Subcutaneous abdominal adipose tissue (tissue), 5 donors: Measurements from ENCODE around the gene THAP4.
A peak's percentile ranks its signal among the peaks of the same experiment; 100 is the strongest.

Experiments
- H3K27ac ChIP-seq: one replicate; pipeline ENCODE4 v1.7.0; 2013; ENCODE audit warnings: low read depth, mild to moderate bottlenecking, inconsistent platforms, low read length, moderate library complexity
- H3K27me3 ChIP-seq, 5 donors: one replicate each; pipeline ENCODE4 v1.7.0; 2013; ENCODE audit warnings: low read length in 5 of 5, inconsistent platforms in 1 of 5; ENCODE audit not compliant: control insufficient read depth in 5 of 5, insufficient read depth in 4 of 5
- H3K36me3 ChIP-seq, 5 donors: one replicate each; pipeline ENCODE4 v1.7.0; 2013; ENCODE audit warnings: low read length in 5 of 5; ENCODE audit not compliant: control insufficient read depth in 5 of 5, insufficient read depth in 5 of 5
- H3K4me1 ChIP-seq, 5 donors: one replicate each; pipeline ENCODE4 v1.7.0; 2013; ENCODE audit warnings: low read length in 5 of 5, mild to moderate bottlenecking in 3 of 5, moderate library complexity in 1 of 5; ENCODE audit not compliant: control insufficient read depth in 5 of 5, insufficient read depth in 5 of 5
- H3K4me3 ChIP-seq, 5 donors: one replicate each; pipeline ENCODE4 v1.7.0; 2013; ENCODE audit warnings: low read length in 5 of 5, low read depth in 1 of 5
- H3K9ac ChIP-seq, 5 donors: one replicate each; pipeline ENCODE4 v1.7.0; 2013; ENCODE audit warnings: low read length in 5 of 5, mild to moderate bottlenecking in 4 of 5, moderate library complexity in 3 of 5
- H3K9me3 ChIP-seq, 5 donors: one replicate each; pipeline ENCODE4 v1.7.0; 2013; ENCODE audit warnings: low read length in 5 of 5; ENCODE audit not compliant: control insufficient read depth in 5 of 5
- donor health status: healthy.
- donor health status: healthy.
- donor health status: healthy.
- donor health status: healthy.
- donor health status: healthy.

Gene THAP4

DNA sequence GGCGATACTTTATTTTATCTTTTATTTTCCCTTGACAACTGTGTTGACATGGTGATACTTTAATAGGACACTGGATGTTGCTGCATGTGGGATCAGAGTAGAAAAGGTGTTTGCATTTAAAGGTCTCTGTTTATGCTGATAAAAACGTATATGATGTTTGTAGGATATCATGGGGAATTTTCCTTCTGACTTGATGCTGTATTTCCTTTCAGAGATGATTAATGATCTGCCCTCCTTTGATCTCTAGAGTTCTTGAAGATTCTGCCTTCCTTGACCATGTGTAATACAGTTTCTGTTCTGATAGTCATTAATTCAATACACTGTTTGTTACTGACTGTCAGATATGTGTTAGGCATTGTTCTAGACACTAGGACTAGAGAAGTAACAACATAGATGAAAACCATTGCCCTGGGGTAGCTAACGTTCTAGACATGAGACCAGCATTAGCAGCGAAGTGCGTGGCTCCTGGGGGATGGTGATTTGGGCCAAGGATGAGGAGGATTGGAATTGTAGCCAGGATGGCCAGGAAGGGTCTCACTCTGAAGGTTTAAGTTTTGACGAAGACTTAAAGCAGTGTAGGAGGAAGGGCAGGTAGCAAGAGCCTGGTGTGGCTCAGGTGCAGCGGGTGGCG lies 3.3 kb upstream of the THAP4 start:
- Histone ChIP-seq H3K36me3 (peaks cover 0 to 6% (median 0%) of the 10 kb centered on the region in 5 donors), H3K4me3 (no peak overlapping the region), H3K27ac (no peak overlapping the region), H3K9ac (peak overlapping the region in 1 of 5 donors; percentile 32), H3K9me3 (no peaks in the 10 kb centered on the region), H3K4me1 (peaks cover 5 to 39% (median 31%) of the 10 kb centered on the region in 5 donors), H3K27me3 (no peaks in the 10 kb centered on the region)

DNA sequence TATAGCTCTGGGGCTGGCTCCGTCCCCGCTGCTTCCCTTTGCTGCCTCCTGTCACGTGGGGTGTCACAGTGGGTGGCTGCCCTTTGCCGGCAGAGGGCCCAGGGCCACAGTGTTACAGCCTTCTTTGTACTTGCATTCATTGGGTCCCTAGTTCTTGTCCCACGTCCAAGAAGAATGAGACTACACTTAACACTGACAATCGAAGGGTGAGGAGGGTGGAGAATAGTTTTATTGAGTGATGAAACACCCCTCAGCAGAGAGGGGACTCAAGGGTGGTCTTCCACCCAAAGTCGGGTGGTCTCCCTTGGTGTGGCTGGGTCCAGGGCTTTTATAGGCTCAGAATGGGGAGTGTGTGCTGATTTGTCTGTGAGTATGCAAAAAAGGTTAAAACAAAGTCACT lies 2.4 kb upstream of the THAP4 start:
- Histone ChIP-seq H3K4me3 (peak overlapping the region in 1 of 5 donors; percentile 6), H3K27ac (no peak overlapping the region), H3K4me1 (peaks cover 5 to 42% (median 32%) of the 10 kb centered on the region in 5 donors), H3K9ac (no peak overlapping the region), H3K9me3 (no peaks in the 10 kb centered on the region), H3K36me3 (peaks cover 0 to 4% (median 0%) of the 10 kb centered on the region in 5 donors), H3K27me3 (no peaks in the 10 kb centered on the region)

DNA sequence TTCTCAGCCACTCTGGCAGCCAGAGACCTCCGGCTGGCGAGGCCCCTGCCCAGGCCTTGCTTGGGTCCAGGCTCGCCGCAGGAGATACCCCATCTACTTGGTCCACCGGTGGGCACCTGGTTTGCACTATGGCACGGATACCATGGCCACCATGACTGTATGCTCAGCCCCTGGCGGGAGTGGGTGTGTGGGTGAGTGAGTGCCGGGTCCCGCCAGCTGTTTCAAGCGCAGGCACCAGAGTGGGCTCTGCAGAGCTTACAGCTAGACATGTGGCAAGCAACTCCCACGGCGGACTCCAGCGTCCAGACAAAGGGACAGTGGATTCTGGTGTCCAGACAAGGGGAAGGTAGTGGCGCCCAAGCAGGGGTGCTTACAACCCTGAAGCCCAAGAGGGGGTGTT lies 2.0 kb upstream of the THAP4 start:
- Histone ChIP-seq H3K27me3 (no peaks in the 10 kb centered on the region), H3K36me3 (peaks cover 0 to 4% (median 0%) of the 10 kb centered on the region in 5 donors), H3K9ac (peak overlapping the region in 3 of 5 donors; percentile 61 to 96 (median 86)), H3K4me1 (peaks cover 5 to 42% (median 32%) of the 10 kb centered on the region in 5 donors), H3K4me3 (peak overlapping the region in 3 of 5 donors; percentile 6 to 98 (median 95)), H3K27ac (no peak overlapping the region), H3K9me3 (no peaks in the 10 kb centered on the region)

DNA sequence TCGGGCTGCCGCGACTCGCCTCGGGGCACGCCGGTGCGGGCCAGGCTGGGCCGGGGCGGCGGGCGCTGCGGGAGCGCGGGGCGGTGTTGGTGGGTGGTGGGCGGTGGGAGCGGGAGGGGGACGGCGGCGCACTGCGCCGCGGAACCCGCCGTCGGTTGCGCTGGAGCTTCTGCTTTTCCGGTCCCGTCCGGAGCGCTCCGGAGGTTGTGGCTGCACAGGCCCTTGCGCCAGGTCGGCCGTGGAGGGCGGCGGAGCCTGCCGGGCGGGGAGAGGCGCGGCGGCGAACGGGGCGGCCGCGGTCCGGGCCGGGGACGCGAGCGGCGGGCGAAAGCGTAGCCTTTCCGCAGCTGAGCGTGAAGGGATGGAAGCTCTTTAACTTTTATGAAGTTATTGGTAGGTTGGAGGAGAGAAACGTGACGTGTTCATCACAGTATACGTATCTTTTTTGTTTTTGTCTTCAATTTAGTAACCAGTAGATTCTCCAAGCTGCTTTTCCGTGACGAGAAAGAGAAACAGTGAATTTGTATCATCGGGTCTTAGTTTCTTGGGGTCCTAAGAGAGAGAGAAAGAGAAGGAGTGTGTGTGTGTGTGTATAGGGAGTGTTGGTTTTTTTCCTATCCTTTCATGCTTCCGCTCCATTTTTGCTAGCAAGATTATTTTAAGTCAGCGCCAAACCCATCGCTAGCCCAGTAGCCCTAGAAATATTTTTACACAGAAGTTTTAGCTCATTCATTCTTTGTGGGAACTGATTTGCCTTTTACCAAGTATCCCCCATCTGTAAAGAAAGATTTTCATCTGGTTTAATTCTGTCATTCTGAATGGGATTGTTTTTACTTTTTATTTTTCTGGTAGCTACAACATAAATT lies 1.1 kb upstream of the THAP4 start:
- peak overlapping the region; percentile 85 for H3K27ac ChIP-seq
- H3K4me1 ChIP-seq: peaks cover 5 to 42% (median 32%) of the 10 kb centered on the region in 5 donors
- H3K9ac ChIP-seq: peak overlapping the region; percentile 59 to 96 (median 86)
- peak overlapping the region; percentile 78 to 98 (median 93) for H3K4me3 ChIP-seq
- H3K36me3 ChIP-seq: peaks cover 0 to 13% (median 8%) of the 10 kb centered on the region in 5 donors
- H3K9me3 ChIP-seq: no peaks in the 10 kb centered on the region
- no peaks in the 10 kb centered on the region for H3K27me3 ChIP-seq

DNA sequence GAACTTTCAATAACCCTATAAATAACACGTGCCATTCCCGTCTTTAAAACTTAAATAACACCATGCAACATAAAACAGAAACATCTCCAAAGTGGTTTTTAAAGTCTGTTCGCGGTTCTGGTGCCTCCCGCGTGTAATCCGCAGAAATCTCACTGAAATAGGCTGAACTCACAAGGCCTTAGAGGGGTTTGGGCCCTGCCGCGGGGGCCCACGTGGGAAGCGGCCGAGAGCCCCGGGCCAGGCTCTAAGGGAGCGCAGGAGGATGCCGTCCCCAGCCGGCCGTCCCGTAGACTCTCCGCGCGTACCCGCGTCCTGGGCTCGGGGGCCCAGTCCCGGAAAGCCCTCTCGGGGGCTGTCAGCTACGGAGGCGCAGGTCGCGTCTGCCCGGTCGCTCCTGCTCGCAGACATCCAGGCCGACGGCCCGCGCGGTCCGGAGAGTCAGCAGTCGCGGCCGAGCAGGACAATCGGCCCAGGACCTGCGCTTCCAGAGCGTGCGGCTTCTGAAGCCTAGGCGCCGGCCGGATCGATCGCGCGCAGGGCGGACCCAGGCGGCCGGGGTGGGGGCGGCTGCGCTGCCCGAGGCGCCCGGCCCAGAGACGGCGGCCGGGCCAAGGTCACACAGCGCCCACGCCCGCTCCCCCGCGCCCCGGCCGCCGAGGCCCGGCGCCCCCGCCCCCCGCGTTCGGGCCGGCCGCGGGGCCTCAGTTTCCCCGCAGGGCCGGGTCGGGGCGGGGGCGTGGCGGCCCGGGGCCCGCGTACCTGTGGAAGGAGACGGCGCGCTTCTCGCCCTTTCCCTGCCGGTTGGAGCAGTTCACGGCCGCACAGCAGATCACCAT lies 558 bp downstream of the THAP4 start:
- Histone ChIP-seq H3K4me3 (peak overlapping the region; percentile 33 to 98 (median 93)), H3K36me3 (peaks cover 0 to 29% (median 21%) of the 10 kb centered on the region in 5 donors), H3K4me1 (peaks cover 5 to 38% (median 31%) of the 10 kb centered on the region in 5 donors), H3K27me3 (no peaks in the 10 kb centered on the region), H3K27ac (peak overlapping the region; percentile 86), H3K9me3 (no peaks in the 10 kb centered on the region), H3K9ac (peak overlapping the region; percentile 63 to 89 (median 78))

- Histone ChIP-seq H3K9me3 (no peaks in the 10 kb centered on the region), H3K4me1 (peaks cover 5 to 37% (median 31%) of the 10 kb centered on the region in 5 donors), H3K36me3 (peaks cover 0 to 31% (median 26%) of the 10 kb centered on the region in 5 donors), H3K4me3 (peak overlapping the region; percentile 33 to 98 (median 93)), H3K9ac (peak overlapping the region; percentile 63 to 89 (median 78)), H3K27me3 (no peaks in the 10 kb centered on the region), H3K27ac (peak overlapping the region; percentile 86)
Observed at GRCh38 chr2:241635756-241636155, 1.2 kb downstream of the THAP4 start.

DNA sequence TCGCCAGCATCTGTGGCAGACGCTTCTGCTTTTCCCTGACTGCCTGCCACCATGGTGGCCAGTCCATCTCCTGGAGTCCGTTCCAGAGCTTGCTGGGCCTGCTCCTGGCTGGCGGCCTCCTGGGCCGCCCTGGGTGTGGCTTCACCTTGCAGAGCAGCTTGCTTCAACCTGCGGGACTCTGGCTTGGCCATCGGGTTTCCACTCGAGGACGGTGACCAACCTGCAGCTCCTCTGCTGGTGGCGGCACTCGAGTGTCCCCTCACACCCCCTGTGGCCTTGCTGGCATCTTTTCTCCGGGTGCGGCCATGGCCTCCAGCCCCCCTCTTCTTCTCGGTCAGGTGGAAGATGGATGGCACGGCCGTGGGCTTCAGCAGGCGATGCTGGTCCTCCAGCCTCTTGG lies 3.4 kb downstream of the THAP4 start:
- no peaks in the 10 kb centered on the region for H3K9me3 ChIP-seq
- H3K4me1 ChIP-seq: peaks cover 2 to 21% (median 20%) of the 10 kb centered on the region in 5 donors
- no peaks in the 10 kb centered on the region for H3K27me3 ChIP-seq
- peaks cover 0 to 36% (median 29%) of the 10 kb centered on the region in 5 donors for H3K36me3 ChIP-seq
- no peak overlapping the region for H3K4me3 ChIP-seq
- H3K27ac ChIP-seq: no peak overlapping the region
- no peak overlapping the region for H3K9ac ChIP-seq

DNA sequence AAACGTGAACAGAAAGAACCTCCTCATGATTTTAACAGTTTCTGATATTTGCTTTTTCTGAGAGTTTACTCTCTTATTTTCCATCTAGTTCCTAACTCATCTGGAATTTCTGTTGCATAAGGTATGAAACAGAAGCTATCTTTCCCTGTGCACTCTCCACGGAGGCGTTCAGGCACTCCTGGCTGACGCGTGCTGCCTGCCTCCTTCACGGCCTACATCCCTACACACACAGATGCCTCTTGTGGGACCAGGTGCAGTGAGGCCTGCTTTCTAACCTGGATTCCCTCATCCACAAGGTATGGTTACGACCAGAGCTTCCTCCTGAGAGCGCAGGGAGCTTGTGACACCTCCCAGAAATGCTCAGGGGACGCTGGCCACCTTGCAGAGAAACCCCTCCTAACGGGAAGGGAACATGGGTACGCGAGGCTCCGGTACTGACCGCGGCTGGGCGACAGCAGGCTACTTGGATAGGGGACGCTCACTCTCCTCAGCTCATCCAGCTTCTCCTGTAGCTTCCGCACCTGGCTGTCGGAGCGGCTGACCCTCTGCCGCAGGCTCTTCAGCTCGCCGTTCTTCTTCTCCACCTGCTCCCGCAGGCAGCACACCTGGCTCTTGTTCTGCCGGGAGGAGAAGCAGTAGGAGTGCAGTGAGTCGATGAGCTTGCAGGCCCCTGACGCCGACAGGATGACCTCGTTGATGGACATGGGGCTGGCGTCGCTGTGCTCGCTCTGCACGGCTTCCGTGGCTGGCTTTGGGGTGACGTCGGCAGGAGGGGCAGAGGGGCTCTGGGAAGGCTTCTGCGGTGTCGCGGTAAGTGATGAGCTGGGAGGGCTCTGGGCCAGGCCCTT lies 4.3 kb downstream of the THAP4 start:
- Histone ChIP-seq H3K27me3 (no peaks in the 10 kb centered on the region), H3K9ac (no peak overlapping the region), H3K4me1 (peaks cover 0 to 14% (median 13%) of the 10 kb centered on the region in 5 donors), H3K36me3 (peaks cover 0 to 43% (median 31%) of the 10 kb centered on the region in 5 donors), H3K27ac (no peak overlapping the region), H3K9me3 (no peaks in the 10 kb centered on the region), H3K4me3 (no peak overlapping the region)
